Naive thymus-derived CD8-positive, alpha-beta T cell (primary cell): ENCODE data around the gene ZNF791. TPM values are rescaled to one million over a fixed set of nuclear protein-coding genes. Genes with fewer than 3 reads are reported as not detected.
"Not testable (repeated sequence)": the region's sequence is repeated elsewhere in the genome, so short reads cannot be mapped to it uniquely, and the experiment has no call there.

ENCODE experiments used
- ATAC-seq, 2 donors: fragments of 150-1000 bp; cut with Tn5 transposase in 1 of 2; sonication (Bioruptor Pico), chemical (Tn5 transposase) in 1 of 2; 1 replicate in 1 of 2; 2 replicates in 1 of 2; pipeline ENCODE4 v1.10.0; 2021; ENCODE audit warnings: mild to moderate bottlenecking in 2 of 2, moderate library complexity in 2 of 2
- POLR2A ChIA-PET: fragments of 350-600 bp; sonication (Branson Sonifier 250); formaldehyde crosslinking; loops from one replicate; lab custom pipeline; 2021; ENCODE audit warnings: antibody characterized with exemption; lab: Charles Lee
- DNase-seq, 10 donors: peaks; one replicate each; pipeline versions ENCODE4 v3.0.0 to v3.0.0-alpha.2; 2020 to 2022
- H3K27ac Mint-ChIP-seq, 10 donors: one replicate each; pipeline ENCODE4 v1.8.0; 2020 to 2022; ENCODE audit warnings: mild to moderate bottlenecking in 10 of 10, mixed read lengths in 10 of 10, moderate library complexity in 4 of 10, inconsistent platforms in 1 of 10
- H3K27me3 Mint-ChIP-seq, 5 donors: one replicate each; pipeline ENCODE4 v1.8.0; 2021 to 2022; ENCODE audit warnings: mixed read lengths in 5 of 5
- H3K36me3 Mint-ChIP-seq, 3 donors: one replicate each; pipeline ENCODE4 v1.8.0; 2020 to 2022; ENCODE audit warnings: mixed read lengths in 3 of 3, mild to moderate bottlenecking in 2 of 3, inconsistent platforms in 1 of 3
- H3K4me1 Mint-ChIP-seq, 4 donors: one replicate each; pipeline ENCODE4 v1.8.0; 2021 to 2022; ENCODE audit warnings: mixed read lengths in 4 of 4
- H3K4me3 Mint-ChIP-seq, 10 donors: one replicate each; pipeline ENCODE4 v1.8.0; 2020 to 2022; ENCODE audit warnings: mild to moderate bottlenecking in 10 of 10, mixed read lengths in 10 of 10, moderate library complexity in 6 of 10, inconsistent platforms in 1 of 10
- H3K9me3 Mint-ChIP-seq, 9 donors: one replicate each; pipeline ENCODE4 v1.8.0; 2020 to 2022; ENCODE audit warnings: mixed read lengths in 9 of 9, mild to moderate bottlenecking in 3 of 9, inconsistent platforms in 1 of 9, moderate library complexity in 1 of 9
- polyA plus RNA-seq, 3 donors: library from polyadenylated mRNA; unstranded; fragments of 300-500 nt; fragmentation: Illumina TruSeq; gene quantifications; one replicate each; pipeline ENCODE4 v1.2.3, GENCODE V29; 2021
- total RNA-seq, 8 experiments: library from RNA in 2 of 8; stranded (reverse) in 2 of 8; gene quantifications; one replicate each; pipeline ENCODE4 v1.2.3 and lab custom pipeline; 2021 to 2026

ZNF791 gene
- total and polyA plus RNA-seq, 5 experiments from 2014 or later, result 14.2 to 48.0 (median 18.6) TPM

DNA sequence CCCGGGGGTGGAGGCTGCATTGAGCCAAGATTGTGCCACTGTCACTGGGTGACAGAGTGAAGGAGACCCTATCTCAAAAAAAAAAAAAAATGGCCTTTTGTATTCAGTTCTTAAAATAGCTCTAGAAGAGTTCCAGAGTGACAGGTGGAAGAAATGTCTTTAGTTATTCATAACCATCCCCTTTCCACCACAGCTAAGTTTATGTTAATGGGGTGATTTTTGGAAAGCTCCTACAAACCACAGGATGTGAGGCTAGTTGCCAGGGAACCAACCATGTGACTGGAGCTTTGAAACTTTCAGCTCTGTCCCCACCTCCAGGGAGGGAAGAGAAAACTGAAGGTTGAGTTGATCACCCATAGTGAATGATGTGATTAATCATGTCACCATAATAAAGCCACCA is 7.0 kb upstream of the ZNF791 start:
- POLR2A ChIA-PET, result interaction anchor here (0.6 to 1.2 kb wide), 6 partner anchors 10 to 611 kb away, joined by 3 to 5 read pairs (median 4); partner anchors contain the start of gene ZNF564

DNA sequence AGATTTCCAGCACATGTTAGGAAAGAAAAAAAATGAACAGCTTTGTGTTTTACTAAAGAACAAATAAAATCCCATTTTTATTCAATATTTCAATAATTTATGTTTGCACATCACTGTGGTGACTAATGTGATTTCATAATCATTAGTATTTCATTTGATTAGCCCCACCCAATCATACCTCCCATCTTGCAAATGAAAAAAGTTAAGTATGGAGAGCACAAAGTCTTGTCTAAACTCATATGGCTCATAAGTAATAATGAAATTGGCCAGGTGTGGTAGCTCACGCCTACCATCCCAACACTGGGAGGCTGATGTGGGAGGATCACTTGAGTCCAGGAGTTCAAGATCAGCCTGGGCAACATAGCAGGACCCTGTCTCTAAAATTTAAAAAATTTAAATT is 3.9 kb upstream of the ZNF791 start:
- Mint-ChIP-seq H3K36me3 (peaks cover 0 to 20% (median 4%) of the 10 kb centered on the region in 3 donors), H3K4me1 (peaks cover 8 to 59% (median 33%) of the 10 kb centered on the region in 4 donors), H3K27me3 (no peaks in the 10 kb centered on the region), H3K4me3 (no peak overlapping the region), H3K27ac (no peak overlapping the region), H3K9me3 (no peaks in the 10 kb centered on the region)
- no peak for ATAC-seq
- no peak for DNase-seq
- POLR2A ChIA-PET, result interaction anchor here (0.6 kb wide), 1 partner anchor 39 kb away, joined by 4 read pairs; no protein-coding TSS in a partner anchor

More for the DNA sequence above, 7.0 kb upstream of the ZNF791 start:
- peak overlapping the region in 8 of 10 donors; percentile 7 to 77 (median 22) for H3K27ac Mint-ChIP-seq
- H3K4me1 Mint-ChIP-seq, result peaks cover 0 to 33% (median 16%) of the 10 kb centered on the region in 4 donors
- peak overlapping the region in 4 of 10 donors; percentile 10 to 65 (median 26) for H3K4me3 Mint-ChIP-seq
- no peaks in the 10 kb centered on the region for H3K27me3 Mint-ChIP-seq
- H3K36me3 Mint-ChIP-seq, result peaks cover 0 to 37% (median 4%) of the 10 kb centered on the region in 3 donors
- DNase-seq (peak in 8 of 10 donors; percentile 25 to 72 (median 34)), ATAC-seq (peak; percentile 94 to 96)
- no peaks in the 10 kb centered on the region for H3K9me3 Mint-ChIP-seq

- peaks cover 0 to 12% (median 2%) of the 10 kb centered on the region in 3 donors for H3K36me3 Mint-ChIP-seq
Observed at GRCh38 chr19:12607631-12608030, 3.1 kb upstream of the ZNF791 start.

GRCh38 chr19:12611361-12611699 is 610 bp downstream of the ZNF791 start:
- Mint-ChIP-seq H3K27me3 (no peaks in the 10 kb centered on the region), H3K4me1 (peaks cover 21 to 78% (median 52%) of the 10 kb centered on the region in 4 donors), H3K9me3 (no peaks in the 10 kb centered on the region), H3K27ac (peak overlapping the region; percentile 98 to 100 (median 100)), H3K4me3 (peak overlapping the region; percentile 98 to 100 (median 100)), H3K36me3 (peaks cover 0 to 21% (median 2%) of the 10 kb centered on the region in 3 donors)
- no peak for ATAC-seq
- POLR2A ChIA-PET, result interaction anchor here (0.8 to 2.4 kb wide), 8 partner anchors 13 to 171 kb away, joined by 3 to 7 read pairs (median 4); partner anchors contain the start of genes DHPS, MAN2B1, WDR83 and ZNF564
- DNase-seq, result no peak

More at GRCh38 chr19:12607631-12608030, 3.1 kb upstream of the ZNF791 start:
- peak overlapping the region in 1 of 10 donors; percentile 72 for H3K27ac Mint-ChIP-seq
- POLR2A ChIA-PET, result interaction anchor here (0.7 kb wide), 1 partner anchor 633 kb away, joined by 4 read pairs; no protein-coding TSS in a partner anchor
- peaks cover 8 to 63% (median 35%) of the 10 kb centered on the region in 4 donors for H3K4me1 Mint-ChIP-seq
- no peak for ATAC-seq
- H3K4me3 Mint-ChIP-seq, result peak overlapping the region in 2 of 10 donors; percentile 4 to 33
- H3K27me3 Mint-ChIP-seq, result no peaks in the 10 kb centered on the region
- H3K9me3 Mint-ChIP-seq, result no peaks in the 10 kb centered on the region
- DNase-seq, result no peak

DNA sequence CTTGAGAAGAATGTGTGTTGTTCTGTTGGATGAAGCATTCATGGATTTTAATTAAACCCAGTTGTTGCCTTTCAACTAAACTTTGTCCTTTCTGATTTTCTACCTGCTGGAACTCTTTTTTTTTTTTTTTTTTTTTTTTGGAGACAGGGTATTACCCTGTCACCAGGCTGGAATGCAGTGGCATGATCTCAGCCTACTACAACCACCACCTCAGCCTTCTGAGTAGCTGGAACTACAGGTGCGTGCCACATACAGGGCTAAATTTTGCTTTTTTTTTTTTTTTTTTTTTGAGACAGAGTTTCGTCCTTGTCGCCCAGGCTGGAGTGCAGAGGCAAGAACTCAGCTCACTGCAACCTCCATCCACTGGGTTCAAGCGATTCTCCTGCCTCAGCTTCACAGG is 6.9 kb downstream of the ZNF791 start:
- ATAC-seq (no peak), DNase-seq (no peak)
- H3K4me3 Mint-ChIP-seq, result no peak overlapping the region
- peak overlapping the region in 1 of 10 donors; percentile 48 for H3K27ac Mint-ChIP-seq
- peaks cover 15 to 69% (median 48%) of the 10 kb centered on the region in 4 donors for H3K4me1 Mint-ChIP-seq
- no peaks in the 10 kb centered on the region for H3K27me3 Mint-ChIP-seq
- peaks cover 0 to 45% (median 2%) of the 10 kb centered on the region in 3 donors for H3K36me3 Mint-ChIP-seq
- no peaks in the 10 kb centered on the region for H3K9me3 Mint-ChIP-seq
- POLR2A ChIA-PET, result interaction anchor here (0.9 kb wide), 1 partner anchor 13 kb away, joined by 7 read pairs; no protein-coding TSS in a partner anchor

- not testable (repeated sequence) for H3K4me3 Mint-ChIP-seq, H3K27ac Mint-ChIP-seq, H3K27me3 Mint-ChIP-seq, DNase-seq, H3K9me3 Mint-ChIP-seq, ATAC-seq
- POLR2A ChIA-PET, result interaction anchor here (0.6 to 0.7 kb wide), 3 partner anchors 54 to 806 kb away, joined by 3 to 5 read pairs (median 4); no protein-coding TSS in a partner anchor
- Mint-ChIP-seq H3K36me3 (peaks cover 0 to 56% (median 5%) of the 10 kb centered on the region in 3 donors), H3K4me1 (peaks cover 2 to 43% (median 23%) of the 10 kb centered on the region in 4 donors)
Observed at GRCh38 chr19:12621253-12622024, 10.7 kb downstream of the ZNF791 start.

- Mint-ChIP-seq H3K36me3 (peaks cover 2 to 66% (median 24%) of the 10 kb centered on the region in 3 donors), H3K4me3 (peak overlapping the region in 1 of 10 donors; percentile 51), H3K27me3 (no peaks in the 10 kb centered on the region), H3K9me3 (peaks cover 0 to 14% (median 6%) of the 10 kb centered on the region in 9 donors), H3K27ac (peak overlapping the region in 1 of 10 donors; percentile 33), H3K4me1 (peaks cover 2 to 28% (median 19%) of the 10 kb centered on the region in 4 donors)
- DNase-seq (no peak), ATAC-seq (no peak)
- POLR2A ChIA-PET, result interaction anchor here (0.6 to 1.6 kb wide), 2 partner anchors 13 to 405 kb away, joined by 3 to 5 read pairs; partner anchors contain the start of genes ZNF490 and ZNF791
Observed at GRCh38 chr19:12623361-12624031, 12.8 kb downstream of the ZNF791 start.

- ATAC-seq, result no peak
- Mint-ChIP-seq H3K4me1 (peaks cover 0 to 15% (median 5%) of the 10 kb centered on the region in 4 donors), H3K27ac (peak overlapping the region in 1 of 10 donors; percentile 43), H3K9me3 (peaks cover 0 to 20% (median 9%) of the 10 kb centered on the region in 9 donors), H3K4me3 (no peak overlapping the region), H3K36me3 (peaks cover 7 to 78% (median 42%) of the 10 kb centered on the region in 3 donors), H3K27me3 (no peaks in the 10 kb centered on the region)
- POLR2A ChIA-PET, result no interaction called here
- no peak for DNase-seq
Observed at GRCh38 chr19:12626958-12627357, 16.2 kb downstream of the ZNF791 start.

DNA sequence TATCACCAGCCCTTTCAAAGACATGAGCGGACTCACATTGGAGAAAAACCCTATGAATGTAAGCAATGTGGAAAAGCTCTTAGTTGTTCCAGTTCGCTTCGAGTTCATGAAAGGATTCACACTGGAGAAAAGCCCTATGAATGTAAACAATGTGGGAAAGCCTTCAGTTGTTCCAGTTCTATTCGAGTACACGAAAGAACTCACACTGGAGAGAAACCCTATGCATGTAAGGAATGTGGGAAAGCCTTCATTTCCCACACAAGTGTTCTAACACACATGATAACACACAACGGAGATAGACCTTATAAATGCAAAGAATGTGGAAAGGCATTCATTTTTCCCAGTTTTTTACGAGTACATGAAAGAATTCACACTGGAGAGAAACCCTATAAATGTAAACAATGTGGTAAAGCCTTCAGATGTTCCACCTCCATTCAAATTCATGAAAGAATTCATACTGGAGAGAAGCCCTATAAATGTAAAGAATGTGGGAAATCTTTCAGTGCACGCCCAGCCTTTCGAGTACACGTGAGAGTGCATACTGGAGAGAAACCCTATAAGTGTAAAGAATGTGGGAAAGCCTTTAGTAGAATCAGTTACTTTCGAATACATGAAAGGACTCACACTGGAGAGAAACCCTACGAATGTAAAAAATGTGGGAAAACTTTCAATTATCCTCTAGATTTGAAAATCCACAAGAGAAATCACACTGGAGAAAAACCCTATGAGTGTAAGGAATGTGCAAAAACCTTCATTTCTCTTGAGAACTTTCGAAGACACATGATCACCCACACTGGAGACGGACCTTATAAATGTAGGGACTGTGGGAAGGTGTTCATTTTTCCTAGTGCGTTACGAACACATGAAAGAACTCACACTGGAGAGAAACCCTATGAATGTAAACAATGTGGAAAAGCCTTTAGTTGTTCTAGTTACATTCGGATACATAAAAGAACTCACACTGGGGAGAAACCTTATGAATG is 17.6 kb downstream of the ZNF791 start:
- ATAC-seq, result no peak
- POLR2A ChIA-PET, result no interaction called here
- H3K4me3 Mint-ChIP-seq, result no peak overlapping the region
- peaks cover 7 to 76% (median 45%) of the 10 kb centered on the region in 3 donors for H3K36me3 Mint-ChIP-seq
- H3K27ac Mint-ChIP-seq, result no peak overlapping the region
- peaks cover 0 to 20% (median 9%) of the 10 kb centered on the region in 9 donors for H3K9me3 Mint-ChIP-seq
- peaks cover 0 to 8% (median 1%) of the 10 kb centered on the region in 4 donors for H3K4me1 Mint-ChIP-seq
- H3K27me3 Mint-ChIP-seq, result no peaks in the 10 kb centered on the region
- no peak for DNase-seq

- H3K4me1 Mint-ChIP-seq, result peaks cover 0 to 8% (median 0%) of the 10 kb centered on the region in 4 donors
- H3K4me3 Mint-ChIP-seq, result no peak overlapping the region
- peaks cover 7 to 67% (median 45%) of the 10 kb centered on the region in 3 donors for H3K36me3 Mint-ChIP-seq
- no peak for DNase-seq
- H3K27me3 Mint-ChIP-seq, result no peaks in the 10 kb centered on the region
- peak overlapping the region in 1 of 10 donors; percentile 24 for H3K27ac Mint-ChIP-seq
- POLR2A ChIA-PET, result interaction anchor here (0.6 kb wide), 1 partner anchor 10 kb away, joined by 11 read pairs; no protein-coding TSS in a partner anchor
- peaks cover 0 to 20% (median 9%) of the 10 kb centered on the region in 9 donors for H3K9me3 Mint-ChIP-seq
- ATAC-seq, result no peak
Observed at GRCh38 chr19:12629215-12629614, 18.5 kb downstream of the ZNF791 start.

DNA sequence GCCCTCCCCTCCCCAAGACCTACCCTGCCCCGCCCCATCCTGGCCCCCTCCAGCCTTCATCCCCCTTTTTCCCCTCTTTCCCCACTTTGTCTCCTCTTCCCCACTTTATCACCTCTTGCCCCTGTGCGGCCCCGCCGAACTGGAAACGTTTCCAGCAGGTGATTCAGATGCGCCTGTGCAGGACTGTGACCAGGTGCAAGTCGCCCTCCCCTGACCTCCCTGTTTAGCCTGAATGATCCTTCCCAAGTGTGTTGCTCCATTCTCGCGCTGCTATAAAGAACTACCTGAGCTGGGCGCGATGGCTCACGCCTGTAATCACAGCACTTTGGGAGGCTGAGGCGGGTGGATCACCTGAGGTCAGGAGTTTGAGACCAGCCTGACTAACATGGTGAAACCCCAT is 25.9 kb downstream of the ZNF791 start:
- no peaks in the 10 kb centered on the region for H3K9me3 Mint-ChIP-seq
- peaks cover 9 to 41% (median 24%) of the 10 kb centered on the region in 4 donors for H3K4me1 Mint-ChIP-seq
- H3K36me3 Mint-ChIP-seq, result peaks cover 0 to 5% (median 4%) of the 10 kb centered on the region in 3 donors
- POLR2A ChIA-PET, result interaction anchor here (0.6 kb wide), 1 partner anchor 45 kb away, joined by 3 read pairs; no protein-coding TSS in a partner anchor
- H3K27me3 Mint-ChIP-seq, result no peaks in the 10 kb centered on the region
- ATAC-seq (no peak), DNase-seq (no peak)
- no peak overlapping the region for H3K4me3 Mint-ChIP-seq
- H3K27ac Mint-ChIP-seq, result peak overlapping the region in 3 of 10 donors; percentile 67 to 73 (median 69)
